Measurements from ENCODE around the gene OGDHL.

DNA sequence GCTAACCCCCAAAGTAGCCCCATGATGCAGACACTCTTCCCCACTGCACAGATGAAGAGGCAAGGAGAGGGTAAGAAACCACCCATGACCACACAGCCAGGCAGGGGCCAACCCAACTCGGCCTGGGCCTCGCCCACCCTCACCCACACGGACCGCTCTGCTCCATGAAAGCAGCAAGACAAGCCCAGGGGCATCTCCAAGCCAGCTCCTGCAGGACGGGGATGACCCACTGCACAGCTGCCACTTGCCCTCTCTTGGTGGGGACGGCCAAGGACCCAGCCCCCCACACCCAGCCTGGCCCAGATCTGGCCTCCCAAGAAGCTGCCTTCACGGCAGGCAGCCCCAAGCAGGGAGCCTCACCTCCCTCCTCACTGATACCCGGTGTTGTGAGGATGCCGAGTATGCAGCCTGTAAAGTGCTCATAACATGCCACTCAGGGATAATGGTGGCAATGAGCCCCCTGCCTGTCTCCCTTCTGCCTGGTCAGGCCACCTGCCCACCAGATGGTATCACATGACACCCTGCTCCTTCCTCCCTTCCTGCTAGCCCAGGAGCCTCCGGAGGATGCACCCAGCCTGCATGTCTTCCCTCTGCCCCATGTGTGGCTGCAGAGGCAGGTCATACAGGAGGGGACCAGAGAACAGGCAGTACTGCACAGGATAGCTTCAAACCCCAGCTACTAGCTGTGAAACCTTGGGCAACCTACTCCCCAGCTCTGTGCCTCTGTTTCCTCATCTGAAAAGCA is 23.3 kb downstream of the OGDHL start:
- TF ChIP-seq POLR2A (IDR thresholded peaks at IDR 0.05; ENCODE audit: low read length) (no peak), GATA1 (IDR thresholded peaks at IDR 0.05; ENCODE audit: low read depth, low read length) (no peak)
